SW 1271 (cell line): ENCODE measurements around the gene ERC2.
"Not testable (repeated sequence)": the region's sequence is repeated elsewhere in the genome, so short reads cannot be mapped to it uniquely, and the experiment has no call there.

Experiments used
- DNase-seq, 2 experiments: peaks; one replicate each; lab custom pipeline; 2025; lab: John Stamatoyannopoulos, UW

The ERC2 gene

DNA sequence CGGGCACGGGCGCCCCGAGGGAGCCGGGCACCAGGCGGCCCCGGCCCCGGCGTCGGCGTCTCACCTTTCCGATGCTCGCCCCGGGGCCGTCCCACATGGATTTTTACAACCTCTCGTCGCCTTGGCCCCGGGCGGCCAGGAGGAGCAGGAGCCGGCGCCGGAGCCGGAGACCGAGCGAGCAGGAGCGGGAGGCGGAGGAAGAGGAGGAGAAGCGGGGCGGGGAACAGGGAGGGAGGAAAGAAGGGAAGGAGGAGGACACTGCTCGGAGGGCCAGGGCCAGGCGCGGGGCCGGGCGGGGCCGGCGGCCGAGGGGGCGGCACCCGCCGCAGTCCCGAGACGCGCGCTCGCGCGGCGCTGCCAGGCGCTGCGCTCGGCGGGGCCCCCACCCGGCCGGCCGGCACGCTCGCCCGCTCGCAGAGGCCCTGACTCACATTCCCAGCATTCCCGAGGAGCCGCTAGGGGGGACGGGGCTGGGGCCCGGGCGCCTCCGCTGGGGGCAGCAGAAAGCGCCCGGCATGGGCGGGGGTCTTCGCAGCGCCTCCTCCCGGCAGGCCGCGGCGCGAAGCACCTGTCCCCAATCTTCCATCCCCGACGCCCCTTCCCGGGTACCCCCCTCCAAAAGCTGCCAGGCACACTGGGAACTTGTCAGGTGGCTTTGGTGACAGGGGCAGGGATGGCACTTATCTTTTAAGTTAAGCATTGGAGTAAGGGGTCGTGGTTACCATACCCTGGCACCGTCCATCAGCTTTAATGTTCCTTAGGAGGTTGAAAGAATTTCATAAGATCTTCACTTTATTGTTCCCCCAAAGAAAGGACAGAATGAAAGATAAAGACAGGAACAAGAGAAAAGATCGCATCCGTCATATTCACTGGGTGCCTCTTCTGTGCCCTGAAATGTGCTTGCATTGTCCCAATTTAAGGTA lies at the start of gene ERC2:
Gene ERC2, minus strand, starts transcription at position 284 of the 923 bp plus-strand sequence.
- peak in 1 of 2 experiments; percentile 15 for DNase-seq

DNA sequence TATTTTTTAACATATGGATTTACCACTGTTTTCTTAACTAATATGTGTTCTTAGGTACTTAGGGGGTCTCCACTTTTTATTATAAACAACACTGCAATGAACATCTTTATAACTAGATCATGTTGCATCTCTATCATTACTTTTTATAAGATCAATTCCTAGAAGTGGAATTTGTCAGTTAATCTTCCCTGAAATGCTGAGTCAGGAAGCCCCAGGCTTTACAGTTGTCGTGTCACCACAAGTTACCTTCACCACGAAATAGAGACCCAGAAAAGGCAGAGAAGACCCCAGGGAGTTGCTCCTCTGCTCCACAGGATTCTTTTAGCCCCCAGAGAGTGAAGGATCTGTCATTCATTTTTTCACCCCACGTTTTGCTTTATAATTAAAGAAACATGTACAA lies 34.5 kb upstream of the ERC2 start:
- no peak for DNase-seq

DNA sequence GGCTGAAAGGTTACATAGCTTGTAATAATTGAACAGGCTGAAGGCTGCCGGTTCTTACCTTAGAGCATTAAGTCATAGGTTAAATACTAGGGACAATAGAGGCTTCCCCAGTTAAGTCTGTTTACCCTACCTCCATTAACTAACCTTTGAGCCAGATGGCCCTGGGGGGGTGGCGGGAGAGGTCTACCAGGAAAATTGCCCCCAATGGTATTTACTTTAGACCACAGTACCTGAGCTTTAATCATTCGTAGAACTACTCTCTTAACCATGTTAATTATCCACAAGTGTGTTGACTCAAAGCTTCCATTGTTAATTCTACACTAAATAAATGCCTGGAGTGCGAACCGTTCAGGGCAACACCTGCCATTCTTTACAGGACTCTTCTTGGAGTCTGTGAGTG lies 28.1 kb upstream of the ERC2 start:
- DNase-seq = not testable (repeated sequence)

DNA sequence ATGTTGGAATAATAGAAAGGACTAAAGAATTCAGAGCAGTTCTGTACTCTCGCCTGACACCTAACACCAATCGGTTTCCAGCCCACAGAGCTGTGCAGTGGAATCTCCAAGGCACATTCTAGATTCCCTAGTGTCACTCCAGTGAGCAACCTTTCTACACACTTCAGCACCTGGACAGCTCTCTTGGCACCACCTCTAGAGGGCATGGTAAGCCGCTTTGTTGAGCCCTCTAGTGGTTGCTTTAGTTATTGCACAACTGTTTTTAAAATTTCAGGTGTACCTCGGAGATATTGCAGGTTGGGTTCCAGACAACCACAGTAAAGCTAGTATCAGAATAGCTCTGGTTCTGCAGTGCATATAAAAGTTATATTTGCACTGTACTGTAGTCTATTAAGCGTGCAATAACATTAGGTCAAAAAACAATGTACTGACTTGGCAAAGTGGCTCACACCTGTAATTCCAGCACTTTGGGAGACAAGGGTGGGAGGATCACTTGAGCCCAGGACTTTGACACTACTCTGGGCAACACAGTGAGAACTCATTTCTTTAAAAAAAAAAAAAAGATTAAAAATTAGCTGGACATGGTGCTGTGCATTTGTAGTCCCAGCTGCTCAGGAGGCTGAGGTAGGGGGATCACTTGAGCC lies 26.5 kb upstream of the ERC2 start:
- DNase-seq = peak in 1 of 2 experiments; percentile 68

DNA sequence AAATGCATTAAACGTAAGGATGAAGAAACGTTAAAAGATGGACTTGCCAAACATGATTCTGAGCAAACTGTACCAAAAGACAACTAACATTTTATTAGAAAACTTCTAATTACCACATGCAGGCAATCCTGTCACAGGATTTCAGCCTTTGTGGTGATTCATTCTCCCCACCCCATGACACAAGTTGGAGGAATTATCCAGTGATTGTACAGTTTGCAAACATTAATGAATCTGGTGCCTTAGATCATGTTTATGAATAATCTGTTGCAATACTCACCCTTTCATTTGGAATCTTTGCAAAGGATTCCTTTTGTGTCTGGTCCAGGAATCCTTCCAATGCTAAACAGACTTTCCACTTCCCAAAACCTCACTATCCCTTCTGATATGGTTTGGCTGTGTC lies 23.3 kb upstream of the ERC2 start:
- no peak for DNase-seq

DNA sequence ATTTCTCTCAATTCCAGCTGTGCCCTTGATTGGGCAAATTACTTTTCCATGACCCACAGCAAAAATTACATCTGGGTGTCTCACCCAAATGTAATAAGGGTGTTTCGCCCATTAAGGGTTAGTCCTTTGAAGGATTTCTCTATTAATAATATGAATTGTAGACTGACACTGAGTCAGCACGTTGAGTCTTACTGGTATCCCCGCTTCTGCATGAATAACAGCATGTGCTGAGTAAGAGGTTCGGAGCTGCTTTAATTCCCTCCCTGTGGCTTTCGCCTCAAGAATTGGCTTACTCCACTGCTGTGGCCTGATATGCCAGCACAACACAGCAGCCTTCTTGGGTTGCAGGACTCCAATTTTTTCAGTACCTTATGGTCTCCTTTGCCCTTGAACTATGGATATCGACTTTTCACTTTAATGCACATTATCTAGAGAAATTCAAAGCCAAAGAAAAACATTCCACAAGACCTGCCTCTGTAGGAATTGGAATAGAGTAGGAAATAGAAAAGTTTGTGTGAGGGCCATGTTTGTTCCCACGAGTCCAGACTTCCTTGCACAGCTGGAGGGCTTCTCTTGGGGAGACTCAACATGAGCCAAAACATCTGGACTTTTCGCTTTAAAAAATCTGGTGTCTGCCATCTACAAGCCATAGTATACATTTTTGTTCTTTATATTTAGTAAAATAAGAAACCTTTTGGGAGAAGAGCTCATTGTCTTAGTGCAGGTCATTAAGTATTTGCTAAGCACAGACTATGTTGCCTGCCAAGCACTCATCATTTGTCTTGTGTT lies 20.7 kb upstream of the ERC2 start:
- no peak for DNase-seq

DNA sequence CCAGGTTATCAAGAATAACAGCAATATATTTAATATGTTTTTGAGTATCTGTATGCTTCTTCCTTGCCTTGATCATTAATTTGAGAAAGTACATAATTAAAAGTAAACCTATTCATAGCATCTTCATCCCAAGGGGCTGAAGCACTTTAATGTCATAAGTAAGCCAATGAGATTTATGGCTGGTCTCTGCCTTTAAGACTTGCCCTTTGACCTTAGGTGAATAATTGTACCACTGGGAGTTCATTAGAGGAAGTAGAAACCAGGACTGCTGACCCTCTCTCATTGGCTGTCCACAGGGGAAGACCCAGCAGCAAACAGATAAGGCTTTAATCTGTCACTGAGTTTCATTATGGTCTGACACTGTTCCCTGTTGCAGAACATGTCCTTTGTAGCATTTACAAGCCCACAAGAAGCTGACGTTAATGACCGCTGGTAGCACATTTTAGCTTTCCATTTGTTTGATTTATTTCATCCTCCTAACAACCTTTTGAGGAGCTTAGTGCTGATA lies 16.3 kb upstream of the ERC2 start:
- DNase-seq = no peak

DNA sequence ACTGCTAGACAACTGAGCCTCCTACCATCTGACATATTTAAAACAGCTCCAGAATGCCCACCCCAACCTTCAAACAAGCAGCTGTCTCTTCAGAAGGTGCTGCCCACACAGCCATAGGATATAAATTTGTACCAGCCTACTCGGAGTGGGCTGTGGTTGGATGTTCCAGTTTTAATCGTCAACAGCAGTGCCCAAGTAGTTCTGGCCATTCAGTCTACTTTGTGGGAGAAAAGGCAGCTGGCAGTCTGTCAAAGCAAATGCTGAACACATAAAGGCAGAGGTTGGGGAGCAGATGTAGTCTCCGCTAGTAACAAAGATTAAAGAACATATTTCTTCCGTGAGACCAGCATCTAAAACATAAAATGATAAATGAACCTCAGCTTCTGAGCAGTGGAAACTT lies 15.9 kb upstream of the ERC2 start:
- no peak for DNase-seq

DNA sequence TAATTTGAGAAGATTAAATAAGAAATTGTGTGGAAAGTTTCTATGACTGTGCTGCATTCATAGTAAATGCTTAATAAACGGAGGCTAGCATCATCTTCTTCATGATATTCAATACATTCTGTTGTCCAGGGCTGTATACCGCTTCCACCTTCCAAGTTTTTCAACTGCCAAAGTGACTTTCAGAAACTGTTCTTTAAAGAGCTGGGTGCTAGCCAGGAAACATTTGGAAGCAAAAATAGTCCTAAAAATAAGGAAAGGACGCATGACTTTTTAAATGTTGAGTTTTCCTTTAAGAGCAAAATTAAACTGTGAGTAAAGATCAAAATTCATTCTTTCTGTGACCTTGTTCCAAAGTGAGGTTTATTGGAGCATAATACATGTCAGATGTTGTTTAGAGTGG lies 9.4 kb upstream of the ERC2 start:
- DNase-seq = no peak

DNA sequence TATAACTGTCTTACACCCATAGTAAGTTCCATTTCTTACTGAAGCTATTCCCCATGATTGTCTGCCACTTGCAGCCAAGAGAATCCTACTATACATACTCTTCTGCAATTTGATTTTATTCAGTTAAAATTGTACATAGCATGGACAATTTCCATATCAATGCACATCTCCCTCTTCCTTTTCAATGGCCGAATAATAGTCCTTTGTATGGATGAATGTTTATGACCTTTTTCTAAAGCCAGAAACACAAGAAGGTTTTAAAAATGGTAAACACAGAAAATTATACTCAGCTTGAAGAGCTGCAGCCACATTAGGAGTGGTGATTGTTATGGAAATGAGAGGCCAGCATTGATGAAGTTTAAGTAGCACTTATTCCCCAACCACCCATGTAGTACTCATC lies 8.5 kb upstream of the ERC2 start:
- no peak for DNase-seq

DNA sequence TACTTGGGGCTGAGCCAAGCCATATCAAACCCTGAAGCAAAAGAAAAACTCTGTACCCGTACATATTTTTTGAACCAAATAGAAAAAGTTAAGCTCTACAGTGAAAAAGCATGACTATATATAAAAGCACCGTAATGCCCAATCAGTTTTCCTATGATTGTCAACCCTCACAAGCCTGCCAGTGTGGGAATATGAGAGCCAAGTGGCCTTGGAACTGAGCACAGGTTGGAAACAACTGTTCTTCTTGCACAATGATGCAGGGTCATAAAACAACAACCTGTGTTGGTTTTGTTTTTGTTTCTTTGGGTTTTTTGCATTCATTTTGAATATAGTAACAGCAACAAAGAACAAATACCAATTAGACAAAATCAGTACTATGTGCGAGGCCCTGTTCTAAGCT lies 3.5 kb upstream of the ERC2 start:
- no peak for DNase-seq

DNA sequence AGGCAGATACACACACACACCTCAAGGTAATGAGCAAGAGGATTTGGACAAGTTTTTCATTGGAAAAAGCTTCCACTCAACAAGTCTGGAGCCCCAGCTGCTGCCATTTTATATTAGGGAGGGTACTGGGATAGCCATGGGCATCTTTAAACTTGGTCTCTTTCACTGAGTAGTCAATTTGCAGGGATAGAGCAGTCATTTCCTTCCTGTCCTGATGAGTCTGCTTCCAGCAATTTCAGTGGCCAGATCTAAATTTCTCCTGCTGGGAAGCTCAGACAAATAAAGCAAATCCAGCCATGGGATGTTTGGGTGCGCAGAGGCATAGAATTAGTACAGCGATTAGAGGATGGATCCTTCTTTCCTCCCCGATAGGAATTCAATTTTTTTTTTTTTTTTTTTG lies 874 bp upstream of the ERC2 start:
- no peak for DNase-seq

DNA sequence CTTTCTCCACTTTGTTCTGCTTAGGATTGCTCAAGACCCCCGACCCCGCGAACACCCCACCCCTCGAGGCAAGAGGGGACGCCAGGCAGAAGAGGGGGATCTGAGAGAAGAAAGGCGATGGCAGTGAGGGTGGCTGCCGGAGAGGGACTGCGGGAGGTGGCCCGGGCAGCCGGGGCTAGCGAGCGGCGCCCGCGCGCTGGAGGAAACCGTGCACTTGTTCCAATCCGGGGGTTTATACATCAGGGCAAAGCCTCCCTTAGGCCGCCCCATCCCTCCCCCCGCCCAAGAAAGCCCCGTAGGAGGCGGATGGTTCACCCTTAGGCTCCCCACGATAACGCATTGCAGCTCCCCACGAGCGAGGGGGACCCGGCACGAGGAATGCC lies 475 bp downstream of the ERC2 start:
- no peak for DNase-seq

DNA sequence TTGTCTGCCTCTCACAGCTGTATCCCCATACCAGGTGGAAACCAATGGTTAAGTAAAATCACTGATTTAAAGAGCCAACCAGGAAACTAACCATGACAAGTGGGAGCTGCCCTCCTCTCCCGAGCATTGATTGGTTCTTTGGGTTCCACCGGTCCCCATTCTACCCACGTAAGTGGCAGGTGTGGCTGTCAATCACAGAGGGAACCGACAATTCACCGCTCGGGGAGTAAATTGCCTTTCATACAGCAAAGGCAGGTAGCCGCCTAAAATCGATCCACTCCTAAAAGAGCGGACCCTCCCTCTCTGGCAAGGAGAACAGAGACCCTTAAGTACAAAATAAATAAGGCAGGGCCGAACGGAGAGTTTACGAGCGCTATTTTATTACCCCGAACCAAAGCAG lies 1.2 kb downstream of the ERC2 start:
- no peak for DNase-seq

DNA sequence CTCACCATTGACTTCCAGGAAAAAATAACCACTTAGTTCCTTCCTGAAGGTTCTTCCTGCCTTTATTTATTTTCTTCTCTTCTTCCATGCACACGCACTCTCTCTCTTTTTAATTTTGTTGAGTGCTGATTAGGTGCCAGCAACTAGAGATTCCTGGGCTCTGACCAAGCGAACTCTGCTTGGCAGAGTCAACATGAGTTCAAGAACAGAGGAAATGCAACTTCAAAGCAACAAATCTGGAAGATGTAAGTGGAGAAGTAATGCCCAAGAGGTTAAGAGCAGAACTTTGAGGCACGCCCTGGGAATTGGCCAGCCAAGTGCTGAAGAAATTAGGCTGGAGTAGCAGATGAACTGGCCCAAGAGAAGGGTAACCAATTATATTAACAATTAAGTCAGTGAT lies 8.5 kb downstream of the ERC2 start:
- DNase-seq = no peak

DNA sequence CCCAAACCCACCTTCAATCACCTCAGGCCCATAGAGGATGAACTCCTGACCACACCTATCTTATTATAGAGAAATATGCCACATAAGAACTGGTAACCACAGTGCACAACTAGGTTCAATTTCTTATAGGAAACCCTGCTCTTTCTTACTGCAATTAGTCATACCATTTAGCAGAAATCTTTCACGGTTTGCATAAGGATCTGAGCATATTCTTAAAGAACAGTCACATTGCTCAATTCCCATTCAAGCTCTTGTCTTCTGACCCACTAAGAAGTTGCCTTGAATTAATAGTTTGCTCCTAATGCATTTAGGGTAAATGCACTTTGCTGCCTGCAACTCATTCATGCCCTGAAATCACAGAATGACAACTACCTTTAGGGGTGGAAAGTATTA lies 9.2 kb downstream of the ERC2 start:
- DNase-seq = no peak

DNA sequence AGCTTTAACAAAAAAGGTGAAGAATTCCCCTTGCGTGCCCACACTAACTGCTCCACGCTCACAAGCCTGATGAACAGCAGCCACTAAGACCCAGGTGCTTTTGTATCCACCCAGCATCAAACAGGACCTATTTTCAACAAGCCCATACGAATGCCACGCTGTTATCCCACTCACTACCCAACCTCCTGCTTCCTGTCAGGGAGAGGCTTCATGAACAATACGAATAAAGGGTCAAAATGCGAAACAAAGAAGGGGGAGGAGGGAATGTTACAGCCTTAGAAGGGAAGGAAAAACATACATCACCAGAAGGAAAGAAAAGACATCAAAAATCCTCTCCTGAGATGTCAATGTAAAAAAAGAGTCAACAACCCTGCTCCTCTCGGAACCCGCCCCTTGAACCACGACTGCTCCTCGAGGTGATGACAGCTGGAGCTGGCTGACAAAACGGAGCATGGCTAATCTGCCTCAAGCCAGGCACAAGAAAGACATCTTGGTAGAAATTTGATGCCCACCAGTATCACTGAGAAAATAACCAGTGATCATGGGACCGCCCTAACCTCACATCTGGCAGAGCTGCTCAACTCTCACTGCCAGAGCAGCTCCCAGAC lies 9.7 kb downstream of the ERC2 start:
- DNase-seq = no peak

DNA sequence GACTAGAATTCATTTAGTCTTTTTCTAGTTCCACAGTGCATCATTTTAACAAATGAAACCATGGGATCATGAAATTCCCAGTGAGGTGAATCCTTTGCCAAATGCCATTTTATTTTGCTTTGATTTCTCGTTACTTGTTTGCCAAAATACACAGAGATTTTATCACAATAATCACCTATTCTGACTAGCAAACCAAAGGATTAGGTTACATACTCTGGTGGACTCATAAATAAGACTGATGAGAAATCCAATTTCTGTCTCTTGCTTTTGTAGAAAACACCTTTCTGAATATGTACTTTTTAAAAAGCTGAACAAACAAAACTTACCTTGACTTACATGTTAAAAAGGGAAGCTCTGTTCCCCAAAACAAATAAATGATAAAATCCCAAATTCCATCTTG lies 12.2 kb downstream of the ERC2 start:
- no peak for DNase-seq

DNA sequence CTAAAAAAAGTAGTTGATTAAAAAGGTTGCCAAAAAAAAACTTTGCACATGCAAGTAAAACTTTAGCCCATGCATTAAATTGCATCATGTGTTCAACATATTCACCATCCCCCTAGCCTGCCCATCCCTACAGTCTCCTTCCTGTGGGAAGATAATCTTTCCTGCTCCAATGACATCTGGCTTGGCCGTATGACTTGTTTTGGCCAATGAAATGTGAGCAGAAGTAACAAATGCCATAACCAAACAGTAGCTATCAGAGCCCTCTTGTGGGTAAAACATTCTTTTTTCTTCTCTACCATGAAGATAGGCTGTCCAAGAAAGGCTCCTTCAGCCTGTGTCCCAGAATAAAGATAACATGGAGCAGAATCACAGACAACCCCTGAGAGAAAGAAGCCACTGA lies 15.3 kb downstream of the ERC2 start:
- no peak for DNase-seq

DNA sequence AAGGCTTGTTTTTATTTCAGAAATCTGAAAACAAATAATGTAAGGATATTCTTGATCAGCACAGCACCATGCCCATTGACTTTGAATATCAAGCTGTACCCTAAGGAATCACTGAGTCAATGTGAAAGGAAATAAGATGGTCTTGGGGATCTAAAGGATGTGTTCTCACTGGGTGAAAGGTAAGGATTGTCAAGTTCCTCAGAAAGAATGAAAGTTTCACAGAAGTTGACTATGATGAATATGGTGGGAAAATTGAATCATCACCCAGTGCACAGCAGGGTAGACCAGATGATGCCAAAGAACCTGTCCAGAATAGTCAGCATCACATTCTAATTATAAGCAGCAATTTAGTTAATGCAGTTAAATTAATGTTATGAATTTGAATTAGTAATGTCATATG lies 16.2 kb downstream of the ERC2 start:
- no peak for DNase-seq

DNA sequence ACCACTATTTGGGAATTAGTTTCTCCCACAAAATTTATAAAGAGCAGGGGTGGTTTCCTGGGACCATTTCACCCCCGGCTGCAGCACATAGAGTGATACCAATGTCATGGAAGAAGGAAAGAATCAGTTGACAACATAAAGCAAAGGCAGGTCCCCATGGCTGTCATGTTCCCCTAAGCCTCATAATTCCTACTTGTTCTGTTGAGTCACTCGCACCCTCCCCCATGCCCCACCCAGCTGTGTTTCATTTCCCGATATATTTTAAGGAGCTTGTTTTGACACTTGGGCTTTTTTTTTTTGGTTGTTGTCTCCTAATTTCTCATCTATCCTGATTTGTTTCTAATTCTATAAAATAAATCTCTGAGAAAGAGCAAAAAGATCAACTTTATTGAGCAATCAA lies 24.9 kb downstream of the ERC2 start:
- no peak for DNase-seq

DNA sequence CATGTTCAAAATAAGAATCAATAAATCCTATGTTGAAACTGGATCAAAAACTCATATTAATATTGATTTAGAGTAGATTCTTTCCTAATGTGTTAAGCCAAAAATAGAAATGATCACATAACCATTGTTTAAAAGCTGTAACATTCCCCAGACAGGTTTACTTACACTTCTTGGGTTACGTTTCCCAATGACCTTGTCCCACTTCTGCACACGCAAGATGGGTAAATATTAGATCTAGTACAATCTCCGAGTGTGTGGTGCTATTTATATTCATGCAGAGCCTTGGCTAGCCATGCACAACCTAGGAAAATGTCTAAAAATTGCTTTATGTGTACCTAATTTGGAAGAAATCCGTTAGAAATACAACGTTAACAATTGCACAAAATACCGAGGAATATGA lies 39.6 kb downstream of the ERC2 start:
- no peak for DNase-seq
